Measurements from ENCODE around the gene ARMCX2.

The ARMCX2 gene

GRCh38 chrX:101619364-101619763, 40.3 kb downstream of the ARMCX2 start:
- DNase-seq (peak; percentile 45), ATAC-seq (ENCODE audit: insufficient read depth, low read depth) (peak; percentile 39; the same call in 2 of the 3 replicates)
- Histone ChIP-seq H3K9ac (ENCODE audit: low read depth, low read length) (no peak overlapping the region), H2AFZ (ENCODE audit: low read depth, low read length) (no peak overlapping the region), H3K4me3 (ENCODE audit: low read depth in 1 of 2, low read length in 2 of 2) (no peak overlapping the region), H4K20me1 (ENCODE audit: insufficient read depth, low read length) (no peaks in the 10 kb centered on the region), H3K27ac (ENCODE audit: low read length) (no peak overlapping the region), H3K4me1 (ENCODE audit: insufficient read depth, low read length) (peaks cover 42% of the 10 kb centered on the region), H3K36me3 (ENCODE audit: insufficient read depth, low read length) (peaks cover 9% of the 10 kb centered on the region), H3K9me3 (ENCODE audit: insufficient read depth, low read length, severe bottlenecking) (no peaks in the 10 kb centered on the region), H3K4me2 (ENCODE audit: insufficient read depth, low read length) (no peak overlapping the region), H3K79me2 (ENCODE audit: insufficient read depth, low read length) (peaks cover 21% of the 10 kb centered on the region), H3K27me3 (ENCODE audit: insufficient read depth, low read length, poor library complexity) (no peaks in the 10 kb centered on the region)
- no peak for TF ChIP-seq CTCF (IDR thresholded peaks at IDR 0.05; ENCODE audit: borderline replicate concordance, extremely low read depth, low read length, poor library complexity, severe bottlenecking)
- no peak for TF ChIP-seq EZH2 (IDR thresholded peaks at IDR 0.05; ENCODE audit: borderline replicate concordance, low read depth, low read length, severe bottlenecking)

- peaks cover 7% of the 10 kb centered on the region for H3K79me2 ChIP-seq (ENCODE audit: insufficient read depth, low read length)
- no peaks in the 10 kb centered on the region for H4K20me1 ChIP-seq (ENCODE audit: insufficient read depth, low read length)
- TF ChIP-seq CTCF (IDR thresholded peaks at IDR 0.05; ENCODE audit: borderline replicate concordance, extremely low read depth, low read length, poor library complexity, severe bottlenecking) (peak; percentile 45), EZH2 (IDR thresholded peaks at IDR 0.05; ENCODE audit: borderline replicate concordance, low read depth, low read length, severe bottlenecking) (no peak)
- peaks cover 5% of the 10 kb centered on the region; the same call in 1 of the 2 replicates for H3K36me3 ChIP-seq (ENCODE audit: insufficient read depth, low read length)
- H3K9me3 ChIP-seq (ENCODE audit: insufficient read depth, low read length, severe bottlenecking), result no peaks in the 10 kb centered on the region
- peak within 1 kb of the TSS; percentile 87 for H2AFZ ChIP-seq (ENCODE audit: low read depth, low read length)
- H3K4me1 ChIP-seq (ENCODE audit: insufficient read depth, low read length), result peaks cover 31% of the 10 kb centered on the region
- no peaks in the 10 kb centered on the region for H3K27me3 ChIP-seq (ENCODE audit: insufficient read depth, low read length, poor library complexity)
- peak within 1 kb of the TSS; percentile 73 for H3K4me2 ChIP-seq (ENCODE audit: insufficient read depth, low read length)
- peak within 1 kb of the TSS; percentile 75 for H3K27ac ChIP-seq (ENCODE audit: low read length)
- H3K9ac ChIP-seq (ENCODE audit: low read depth, low read length), result peak within 1 kb of the TSS; percentile 67
- peak within 1 kb of the TSS; percentile 54 to 85; a peak in 3 of 4 replicates for H3K4me3 ChIP-seq (ENCODE audit: low read depth in 1 of 2, low read length in 2 of 2)
- ATAC-seq (ENCODE audit: insufficient read depth, low read depth), result peak; percentile 92
- DNase-seq, result peak; percentile 81
Observed at GRCh38 chrX:101617211-101618191, 42.1 kb downstream of the ARMCX2 start, which contains the start of gene ARMCX6. ARMCX6 (minus strand) TSS chrX:101618000; CDS start chrX:101616620, 1,380 bp downstream.

- Histone ChIP-seq H3K36me3 (ENCODE audit: insufficient read depth, low read length) (no peaks in the 10 kb centered on the region), H3K27ac (ENCODE audit: low read length) (no peak overlapping the region), H2AFZ (ENCODE audit: low read depth, low read length) (no peak overlapping the region), H3K4me2 (ENCODE audit: insufficient read depth, low read length) (no peak overlapping the region), H3K9me3 (ENCODE audit: insufficient read depth, low read length, severe bottlenecking) (no peaks in the 10 kb centered on the region), H3K79me2 (ENCODE audit: insufficient read depth, low read length) (no peaks in the 10 kb centered on the region), H4K20me1 (ENCODE audit: insufficient read depth, low read length) (no peaks in the 10 kb centered on the region), H3K4me3 (ENCODE audit: low read depth in 1 of 2, low read length in 2 of 2) (no peak overlapping the region), H3K4me1 (ENCODE audit: insufficient read depth, low read length) (no peaks in the 10 kb centered on the region), H3K9ac (ENCODE audit: low read depth, low read length) (no peak overlapping the region), H3K27me3 (ENCODE audit: insufficient read depth, low read length, poor library complexity) (peaks cover 3% of the 10 kb centered on the region)
- no peak for DNase-seq
- TF ChIP-seq EZH2 (IDR thresholded peaks at IDR 0.05; ENCODE audit: borderline replicate concordance, low read depth, low read length, severe bottlenecking) (no peak), CTCF (IDR thresholded peaks at IDR 0.05; ENCODE audit: borderline replicate concordance, extremely low read depth, low read length, poor library complexity, severe bottlenecking) (no peak)
- ATAC-seq (ENCODE audit: insufficient read depth, low read depth), result no peak
Observed at GRCh38 chrX:101605728-101606127, 53.9 kb downstream of the ARMCX2 start.

All from DND-41 (cell line).